HL-60 (cell line): Measurements from ENCODE around the gene DMRT1.

Experiments
- DNase-seq, 2 experiments: peaks; one replicate each; pipeline ENCODE4 v3.0.0-alpha.2; 2010 to 2020; ENCODE audit warnings: low read depth in 1 of 2, low spot score in 1 of 2
- H3K27ac ChIP-seq: fragments of 250-450 bp; sonication (Bioruptor Pico); replicated peaks from 2 replicates; pipeline ENCODE4 v1.5.1; 2020; ENCODE audit warnings: mild to moderate bottlenecking, moderate library complexity
- H3K27me3 ChIP-seq: fragments of 250-450 bp; sonication (Bioruptor Pico); 2 replicates; pipeline ENCODE4 v1.5.1; 2021; ENCODE audit warnings: mild to moderate bottlenecking, moderate library complexity; ENCODE audit not compliant: insufficient read depth, poor library complexity, severe bottlenecking
- H3K4me3 ChIP-seq: replicated peaks from 2 replicates; pipeline ENCODE4 v1.5.1; 2011; ENCODE audit warnings: mild to moderate bottlenecking, control low read depth, low read length; ENCODE audit not compliant: insufficient read depth
- GABPA ChIP-seq: IDR thresholded peaks from 2 replicates; pipeline ENCODE4 v1.6.1; 2012; ENCODE audit warnings: low read depth
- POLR2AphosphoS5 ChIP-seq: IDR thresholded peaks from 2 replicates; pipeline ENCODE4 v1.6.1; 2012; ENCODE audit warnings: low read depth
- REST ChIP-seq: IDR thresholded peaks from 2 replicates; pipeline ENCODE4 v1.6.1; 2012; ENCODE audit warnings: low read depth; ENCODE audit not compliant: insufficient replicate concordance
- SPI1 ChIP-seq: IDR thresholded peaks from 2 replicates; pipeline ENCODE4 v1.6.1; 2012; ENCODE audit warnings: low read depth, mild to moderate bottlenecking, borderline replicate concordance
- TF ChIP-seq, protein P1 (sequence below): IDR thresholded peaks from one replicate; pipeline ENCODE4 v1.5.1; 2011; ENCODE audit warnings: low read length, control low read depth, inconsistent platforms; ENCODE audit not compliant: insufficient read depth

Gene DMRT1

GRCh38 chr9:795869-796268, 45.6 kb upstream of the DMRT1 start:
- H3K27me3 ChIP-seq = no peaks in the 10 kb centered on the region
- DNase-seq = no peak
- TF ChIP-seq POLR2AphosphoS5 (no peak), REST (no peak), SPI1 (no peak), GABPA (no peak)
- TF ChIP-seq, protein P1, sequence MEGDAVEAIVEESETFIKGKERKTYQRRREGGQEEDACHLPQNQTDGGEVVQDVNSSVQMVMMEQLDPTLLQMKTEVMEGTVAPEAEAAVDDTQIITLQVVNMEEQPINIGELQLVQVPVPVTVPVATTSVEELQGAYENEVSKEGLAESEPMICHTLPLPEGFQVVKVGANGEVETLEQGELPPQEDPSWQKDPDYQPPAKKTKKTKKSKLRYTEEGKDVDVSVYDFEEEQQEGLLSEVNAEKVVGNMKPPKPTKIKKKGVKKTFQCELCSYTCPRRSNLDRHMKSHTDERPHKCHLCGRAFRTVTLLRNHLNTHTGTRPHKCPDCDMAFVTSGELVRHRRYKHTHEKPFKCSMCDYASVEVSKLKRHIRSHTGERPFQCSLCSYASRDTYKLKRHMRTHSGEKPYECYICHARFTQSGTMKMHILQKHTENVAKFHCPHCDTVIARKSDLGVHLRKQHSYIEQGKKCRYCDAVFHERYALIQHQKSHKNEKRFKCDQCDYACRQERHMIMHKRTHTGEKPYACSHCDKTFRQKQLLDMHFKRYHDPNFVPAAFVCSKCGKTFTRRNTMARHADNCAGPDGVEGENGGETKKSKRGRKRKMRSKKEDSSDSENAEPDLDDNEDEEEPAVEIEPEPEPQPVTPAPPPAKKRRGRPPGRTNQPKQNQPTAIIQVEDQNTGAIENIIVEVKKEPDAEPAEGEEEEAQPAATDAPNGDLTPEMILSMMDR = no peak
- H3K27ac ChIP-seq = no peak overlapping the region
- no peak overlapping the region for H3K4me3 ChIP-seq

DNA sequence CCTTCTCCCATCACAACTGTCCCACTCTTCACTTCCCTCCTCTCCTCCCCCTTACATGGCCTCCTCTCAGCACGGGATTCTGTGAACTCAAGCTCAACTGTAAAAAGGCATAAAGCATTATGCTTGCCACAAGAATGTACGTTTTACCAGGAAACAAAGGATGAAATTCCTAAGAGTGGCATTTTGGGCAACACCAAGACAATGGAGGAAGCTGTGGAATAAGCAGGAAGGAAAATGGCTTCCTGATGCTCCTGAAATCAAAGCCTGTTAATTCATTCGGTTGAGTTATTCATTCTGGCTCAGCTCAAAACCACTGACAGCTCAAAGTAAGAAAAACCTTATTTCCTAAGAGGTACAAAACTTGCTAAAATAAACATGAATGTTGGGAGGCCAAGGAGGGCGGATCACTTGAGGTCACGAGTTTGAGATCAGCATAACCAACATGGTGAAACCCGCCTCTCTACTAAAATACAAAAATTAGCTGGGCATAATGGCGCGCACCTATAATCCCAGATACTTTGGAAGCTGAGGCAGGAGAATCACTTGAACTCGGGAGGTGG, 40.8 kb upstream of the DMRT1 start:
- Histone ChIP-seq H3K27me3 (peaks cover 2% of the 10 kb centered on the region), H3K27ac (no peak overlapping the region), H3K4me3 (no peak overlapping the region)
- TF ChIP-seq GABPA (no peak), SPI1 (no peak)
- no peak for DNase-seq

- Histone ChIP-seq H3K27me3 (peaks cover 2% of the 10 kb centered on the region), H3K27ac (no peak overlapping the region), H3K4me3 (no peak overlapping the region)
- DNase-seq = no peak
- TF ChIP-seq GABPA (no peak), POLR2AphosphoS5 (no peak), SPI1 (no peak), REST (no peak)
- TF ChIP-seq, protein P1 = no peak
These were observed 40.0 kb upstream of the DMRT1 start for GRCh38 chr9:801399-802071.

GRCh38 chr9:804026-804425, 37.5 kb upstream of the DMRT1 start:
- Histone ChIP-seq H3K27ac (no peak overlapping the region), H3K4me3 (no peak overlapping the region), H3K27me3 (peaks cover 2% of the 10 kb centered on the region)
- no peak for TF ChIP-seq POLR2AphosphoS5
- no peak for TF ChIP-seq REST
- no peak for TF ChIP-seq SPI1
- no peak for TF ChIP-seq GABPA
- TF ChIP-seq, protein P1 = no peak
- DNase-seq = no peak
